Prostate gland (tissue), 2 donors: ENCODE data around the gene SLC7A14. TPM values are rescaled to one million over a fixed set of nuclear protein-coding genes. Genes with fewer than 3 reads are reported as not detected.

ENCODE experiments used
- DNase-seq: peaks from one replicate; pipeline ENCODE4 v3.0.0-alpha.2; 2019; ENCODE audit warnings: low spot score
- H3K27ac ChIP-seq, 2 donors: fragments of 200-600 bp; sonication (generic); 2 replicates each; pipeline ENCODE4 v1.5.1; 2017 to 2019
- H3K27me3 ChIP-seq: fragments of 200-600 bp; sonication (generic); replicated peaks from 2 replicates; pipeline ENCODE4 v1.5.1; 2019; ENCODE audit not compliant: insufficient read depth
- H3K36me3 ChIP-seq, 2 donors: fragments of 200-600 bp; sonication (generic); 1 replicate in 1 of 2; 2 replicates in 1 of 2; pipeline versions ENCODE4 v1.5.1 to v1.8.1; 2017 to 2019
- H3K4me1 ChIP-seq: fragments of 200-600 bp; sonication (generic); replicated peaks from 2 replicates; pipeline ENCODE4 v1.5.1; 2019
- H3K4me3 ChIP-seq, 2 donors: fragments of 200-600 bp; sonication (generic); 2 replicates each; pipeline ENCODE4 v1.5.1; 2017 to 2019
- H3K9me3 ChIP-seq: fragments of 200-600 bp; sonication (generic); 2 replicates; pipeline ENCODE4 v1.5.1; 2017
- POLR2A ChIP-seq: fragments of 450-650 bp; IDR thresholded peaks from one replicate; pipeline ENCODE4 v1.6.1; 2016; ENCODE audit warnings: antibody characterized with exemption, mild to moderate bottlenecking
- POLR2AphosphoS5 ChIP-seq: sonication (generic); formaldehyde crosslinking; IDR thresholded peaks from one replicate; pipeline ENCODE4 v1.6.1; 2017; ENCODE audit warnings: antibody characterized with exemption
- WGBS: methylation state at CpG from one replicate; pipeline ENCODE4 v1.1.5; 2018; 5-methylcytosine and 5-hydroxymethylcytosine counted together
- intact Hi-C: fragments of 100-400 bp; cut with DNase I; formaldehyde crosslinking; loops from one replicate; pipeline ENCODE4 v1.14.2; 2022
- total RNA-seq, 2 donors: library from RNA; depleted of rRNA; stranded (reverse); fragments of >200 nt; gene quantifications; one replicate each; pipeline ENCODE4 v1.1.0, GENCODE V29; 2016
- TF ChIP-seq, protein P1 (sequence below), 4 experiments: fragments of 200-600 bp in 2 of 4; fragments of 450-650 bp in 2 of 4; sonication (generic) in 2 of 4; IDR thresholded peaks; 1 replicate in 3 of 4; 2 replicates in 1 of 4; pipeline ENCODE4 v1.5.1; 2016 to 2019; ENCODE audit warnings: antibody characterized with exemption in 4 of 4, mild to moderate bottlenecking in 2 of 4, moderate library complexity in 2 of 4

Gene SLC7A14
- total RNA-seq, 2 donors from 2014 or later = 0.05 to 0.11 TPM

DNA sequence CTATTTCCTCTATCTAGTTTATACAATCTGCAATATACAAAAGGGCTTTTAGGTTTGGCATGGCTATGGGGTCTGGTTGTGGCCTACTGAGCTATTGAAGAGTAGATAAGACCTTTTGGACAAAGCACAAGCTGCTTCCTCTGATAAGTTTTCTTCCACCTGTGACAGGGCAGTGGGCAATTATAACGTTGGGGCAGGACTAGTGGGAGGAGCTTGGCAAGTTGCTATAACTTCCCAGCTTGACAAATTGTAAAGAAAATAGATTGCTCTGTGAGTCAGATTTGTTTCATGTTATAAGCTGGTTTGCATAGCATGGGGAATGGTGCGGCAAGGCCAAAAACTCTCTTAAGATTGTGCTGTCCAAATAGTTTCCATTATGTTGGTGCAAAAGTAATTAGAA, 64.9 kb downstream of the SLC7A14 start:
- intact Hi-C loops = no loop called here
- no peaks in the 10 kb centered on the region for H3K27me3 ChIP-seq
- WGBS = 56% methylated on average over 2 of the region's 2 CpGs
- no peaks in the 10 kb centered on the region for H3K36me3 ChIP-seq
- no peak overlapping the region for H3K4me3 ChIP-seq
- no peaks in the 10 kb centered on the region for H3K9me3 ChIP-seq
- H3K27ac ChIP-seq = no peak overlapping the region
- TF ChIP-seq, protein P1, sequence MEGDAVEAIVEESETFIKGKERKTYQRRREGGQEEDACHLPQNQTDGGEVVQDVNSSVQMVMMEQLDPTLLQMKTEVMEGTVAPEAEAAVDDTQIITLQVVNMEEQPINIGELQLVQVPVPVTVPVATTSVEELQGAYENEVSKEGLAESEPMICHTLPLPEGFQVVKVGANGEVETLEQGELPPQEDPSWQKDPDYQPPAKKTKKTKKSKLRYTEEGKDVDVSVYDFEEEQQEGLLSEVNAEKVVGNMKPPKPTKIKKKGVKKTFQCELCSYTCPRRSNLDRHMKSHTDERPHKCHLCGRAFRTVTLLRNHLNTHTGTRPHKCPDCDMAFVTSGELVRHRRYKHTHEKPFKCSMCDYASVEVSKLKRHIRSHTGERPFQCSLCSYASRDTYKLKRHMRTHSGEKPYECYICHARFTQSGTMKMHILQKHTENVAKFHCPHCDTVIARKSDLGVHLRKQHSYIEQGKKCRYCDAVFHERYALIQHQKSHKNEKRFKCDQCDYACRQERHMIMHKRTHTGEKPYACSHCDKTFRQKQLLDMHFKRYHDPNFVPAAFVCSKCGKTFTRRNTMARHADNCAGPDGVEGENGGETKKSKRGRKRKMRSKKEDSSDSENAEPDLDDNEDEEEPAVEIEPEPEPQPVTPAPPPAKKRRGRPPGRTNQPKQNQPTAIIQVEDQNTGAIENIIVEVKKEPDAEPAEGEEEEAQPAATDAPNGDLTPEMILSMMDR (IDR thresholded peaks at IDR 0.05) = no peak
- TF ChIP-seq POLR2A (no peak), POLR2AphosphoS5 (no peak)
- DNase-seq = no peak
- H3K4me1 ChIP-seq = no peaks in the 10 kb centered on the region

DNA sequence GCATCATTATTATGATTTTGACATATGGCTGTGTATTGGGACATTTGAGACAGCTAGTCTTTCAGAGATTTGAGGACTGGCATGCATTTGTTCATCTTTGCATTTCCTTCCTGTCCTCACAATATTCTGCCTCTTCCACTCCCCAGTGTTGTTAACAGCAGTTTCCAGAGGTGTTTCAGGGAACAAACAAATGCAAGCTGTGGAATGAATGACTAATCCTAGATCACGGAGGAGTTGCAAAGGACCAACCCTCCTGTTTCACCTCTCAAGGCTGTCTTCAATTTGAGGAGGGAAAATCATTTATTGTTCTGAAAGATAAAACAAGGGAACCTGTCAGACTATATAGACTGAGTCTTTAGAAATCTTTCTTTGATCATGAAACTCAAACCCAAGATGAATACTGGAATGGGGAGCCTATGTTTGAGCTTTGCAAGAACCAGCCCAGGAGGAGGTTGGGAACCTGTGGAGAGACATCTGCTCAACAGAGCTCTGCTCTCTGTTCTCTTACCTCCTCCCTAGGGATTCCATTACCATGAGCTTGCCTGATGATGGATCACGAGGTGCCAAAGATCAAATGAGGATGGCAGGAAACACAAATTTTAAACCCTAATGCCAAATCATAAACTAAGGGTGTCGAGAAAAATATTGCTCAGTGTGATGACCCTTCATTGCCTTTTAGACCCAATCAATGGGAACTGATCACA, 68.5 kb downstream of the SLC7A14 start:
- H3K9me3 ChIP-seq = no peaks in the 10 kb centered on the region
- H3K4me1 ChIP-seq = no peaks in the 10 kb centered on the region
- no peak for DNase-seq
- no peak overlapping the region for H3K27ac ChIP-seq
- intact Hi-C loops = no loop called here
- no peaks in the 10 kb centered on the region for H3K27me3 ChIP-seq
- H3K4me3 ChIP-seq = no peak overlapping the region
- H3K36me3 ChIP-seq = no peaks in the 10 kb centered on the region
- TF ChIP-seq POLR2A = no peak
- TF ChIP-seq, protein P1 (IDR thresholded peaks at IDR 0.05) = no peak
- no peak for TF ChIP-seq POLR2AphosphoS5
- 86% methylated on average over 3 of the region's 3 CpGs for WGBS

DNA sequence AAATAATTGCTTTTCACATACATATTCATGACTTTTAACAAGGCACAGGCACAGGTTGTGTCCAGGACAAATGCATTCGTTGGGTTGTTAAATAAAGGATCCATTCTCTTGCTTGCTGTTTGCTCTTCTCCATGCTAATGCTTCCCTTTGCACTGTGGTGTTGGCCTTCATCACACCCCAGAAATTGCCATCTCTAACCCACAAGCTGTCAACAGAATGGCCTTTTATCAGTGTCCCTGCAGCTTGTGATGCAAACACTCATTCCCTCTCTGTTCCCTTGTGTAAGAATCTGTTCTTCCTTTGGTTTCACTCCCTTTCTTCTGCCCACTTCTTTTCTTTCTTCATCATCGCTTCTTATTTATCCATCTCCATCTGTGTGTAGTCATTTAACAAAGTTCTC, 72.2 kb downstream of the SLC7A14 start:
- Histone ChIP-seq H3K4me1 (no peaks in the 10 kb centered on the region), H3K4me3 (no peak overlapping the region), H3K27me3 (no peaks in the 10 kb centered on the region), H3K36me3 (no peaks in the 10 kb centered on the region), H3K27ac (no peak overlapping the region), H3K9me3 (no peaks in the 10 kb centered on the region)
- 76% methylated on average over 2 of the region's 2 CpGs for WGBS
- TF ChIP-seq POLR2A (no peak), POLR2AphosphoS5 (no peak)
- TF ChIP-seq, protein P1 (IDR thresholded peaks at IDR 0.05) = no peak
- DNase-seq = no peak
- intact Hi-C loops = no loop called here

DNA sequence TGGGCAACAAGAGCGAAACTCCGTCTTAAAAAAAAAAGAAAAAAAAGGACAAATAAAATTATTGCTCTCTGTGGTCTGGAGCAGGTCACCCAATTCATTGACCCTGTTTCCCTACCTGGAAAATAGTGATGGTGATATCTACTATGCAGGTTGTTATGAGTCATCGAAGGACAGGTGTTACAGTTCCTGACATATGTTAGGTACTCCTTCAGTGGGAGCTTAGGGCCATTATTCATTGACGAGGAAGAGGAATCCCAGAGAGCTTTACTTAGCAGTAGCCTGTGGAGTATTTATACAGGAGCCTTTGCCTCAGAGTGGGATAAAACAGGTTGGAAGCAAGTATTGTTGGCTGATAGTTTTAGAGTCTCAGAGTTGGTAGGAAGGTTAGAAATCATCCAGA, 74.5 kb downstream of the SLC7A14 start:
- 89% methylated on average over 4 of the region's 4 CpGs for WGBS
- no peaks in the 10 kb centered on the region for H3K9me3 ChIP-seq
- TF ChIP-seq POLR2AphosphoS5 (no peak), POLR2A (no peak)
- TF ChIP-seq, protein P1 (IDR thresholded peaks at IDR 0.05) = no peak

DNA sequence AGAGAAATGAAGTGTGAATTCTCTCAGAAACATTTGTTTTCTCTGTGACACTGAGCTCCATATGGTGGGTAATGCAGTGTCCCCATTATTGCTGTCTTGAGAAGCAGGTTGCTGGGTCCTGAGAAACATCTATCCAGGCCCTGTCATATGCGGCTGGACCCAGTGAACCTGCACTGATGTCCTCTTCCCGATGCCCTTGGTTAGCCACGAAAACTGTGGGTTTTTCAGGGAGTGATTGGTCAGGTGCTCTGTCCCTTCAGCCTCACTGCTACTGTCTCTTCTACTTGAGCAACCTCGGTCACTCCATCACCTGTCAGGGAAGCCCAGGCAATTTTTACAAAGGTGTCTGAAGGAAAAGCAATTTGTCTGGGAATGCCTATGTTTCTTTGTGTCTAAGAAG, 77.0 kb downstream of the SLC7A14 start:
- WGBS = 90% methylated on average over 4 of the region's 4 CpGs
- no peaks in the 10 kb centered on the region for H3K36me3 ChIP-seq
- no peaks in the 10 kb centered on the region for H3K9me3 ChIP-seq
- intact Hi-C loops = no loop called here
- H3K4me3 ChIP-seq = no peak overlapping the region
- DNase-seq = no peak
- no peak overlapping the region for H3K27ac ChIP-seq
- TF ChIP-seq, protein P1 (IDR thresholded peaks at IDR 0.05) = no peak
- TF ChIP-seq POLR2A (no peak), POLR2AphosphoS5 (no peak)
- H3K27me3 ChIP-seq = no peaks in the 10 kb centered on the region
- H3K4me1 ChIP-seq = no peaks in the 10 kb centered on the region

More for the DNA sequence above, 74.5 kb downstream of the SLC7A14 start:
- Histone ChIP-seq H3K4me3 (no peak overlapping the region), H3K4me1 (no peaks in the 10 kb centered on the region), H3K27me3 (no peaks in the 10 kb centered on the region), H3K36me3 (no peaks in the 10 kb centered on the region), H3K27ac (no peak overlapping the region)
- intact Hi-C loops = no loop called here
- no peak for DNase-seq
